KG1 (cell line): Measurements from ENCODE around the gene ZNF415.
"Not testable (repeated sequence)": the region's sequence is repeated elsewhere in the genome, so short reads cannot be mapped to it uniquely, and the experiment has no call there.

Experiments used
- DNase-seq: peaks from one replicate; lab custom pipeline; 2025; lab: John Stamatoyannopoulos, UW

Gene ZNF415

GRCh38 chr19:53102756-53103233 is 29.9 kb downstream of the ZNF415 start:
- DNase-seq: no peak

- no peak for DNase-seq
These were observed 30.4 kb downstream of the ZNF415 start for GRCh38 chr19:53102206-53102755.

- DNase-seq: no peak
These were observed 31.2 kb downstream of the ZNF415 start for GRCh38 chr19:53101518-53101917.

- not testable (repeated sequence) for DNase-seq
These were observed 34.1 kb downstream of the ZNF415 start for GRCh38 chr19:53098570-53098969.

- DNase-seq: not testable (repeated sequence)
These were observed 35.6 kb downstream of the ZNF415 start for GRCh38 chr19:53096982-53097690.

GRCh38 chr19:53096579-53096978 is 36.1 kb downstream of the ZNF415 start:
- DNase-seq: not testable (repeated sequence)

GRCh38 chr19:53094754-53095575 is 37.7 kb downstream of the ZNF415 start:
- DNase-seq: no peak

- DNase-seq: no peak
These were observed 40.0 kb downstream of the ZNF415 start for GRCh38 chr19:53092723-53093122.

GRCh38 chr19:53091413-53092254 is 41.1 kb downstream of the ZNF415 start:
- no peak for DNase-seq

- no peak for DNase-seq
These were observed 44.6 kb downstream of the ZNF415 start for GRCh38 chr19:53088091-53088490.

GRCh38 chr19:53086949-53087348 is 45.8 kb downstream of the ZNF415 start:
- DNase-seq: no peak

- no peak for DNase-seq
These were observed 47.2 kb downstream of the ZNF415 start for GRCh38 chr19:53085496-53085895.

GRCh38 chr19:53082929-53083328 is 49.8 kb downstream of the ZNF415 start:
- DNase-seq: no peak

GRCh38 chr19:53079313-53079924 is 53.3 kb downstream of the ZNF415 start:
- no peak for DNase-seq

GRCh38 chr19:53078668-53079067 is 54.0 kb downstream of the ZNF415 start:
- no peak for DNase-seq

GRCh38 chr19:53076984-53077383 is 55.7 kb downstream of the ZNF415 start:
- DNase-seq: no peak

- no peak for DNase-seq
These were observed 63.9 kb downstream of the ZNF415 start for GRCh38 chr19:53068834-53069233.

GRCh38 chr19:53068199-53068598 is 64.5 kb downstream of the ZNF415 start:
- DNase-seq: no peak

GRCh38 chr19:53057904-53058580 is 74.7 kb downstream of the ZNF415 start:
- DNase-seq: no peak
